Ascending aorta (tissue), 2 donors: ENCODE data around the gene TMEM255B. TPM values are rescaled to one million over a fixed set of nuclear protein-coding genes. Genes with fewer than 3 reads are reported as not detected.

ENCODE experiments used
- DNase-seq, 2 donors: peaks; one replicate each; pipeline ENCODE4 v3.0.0-alpha.2; 2019; ENCODE audit warnings: low spot score in 2 of 2
- H3K27ac ChIP-seq, 2 donors: fragments of 200-600 bp; sonication (generic); one replicate each; pipeline ENCODE4 v1.5.1; 2016 to 2017; ENCODE audit warnings: mild to moderate bottlenecking in 1 of 2
- H3K27me3 ChIP-seq: fragments of 200-600 bp; sonication (generic); one replicate; pipeline ENCODE4 v1.5.1; 2017
- H3K36me3 ChIP-seq, 2 donors: fragments of 200-600 bp; sonication (generic); one replicate each; pipeline ENCODE4 v1.5.1; 2016
- H3K4me1 ChIP-seq, 2 donors: fragments of 200-600 bp; sonication (generic); one replicate each; pipeline ENCODE4 v1.5.1; 2016 to 2017; ENCODE audit warnings: mild to moderate bottlenecking in 1 of 2
- H3K4me3 ChIP-seq, 2 donors: fragments of 200-600 bp; sonication (generic); one replicate each; pipeline ENCODE4 v1.5.1; 2016 to 2017; ENCODE audit warnings: mild to moderate bottlenecking in 1 of 2
- H3K9me3 ChIP-seq, 2 donors: fragments of 200-600 bp; sonication (generic); one replicate each; pipeline ENCODE4 v1.5.1; 2016
- intact Hi-C: fragments of 100-400 bp; cut with DNase I; formaldehyde crosslinking; loops from one replicate; pipeline ENCODE4 v1.15.1; 2023
- total RNA-seq: library from RNA; depleted of rRNA; stranded (reverse); fragments of >200 nt; gene quantifications from one replicate; pipeline ENCODE4 v1.1.0, GENCODE V29; 2016
- TF ChIP-seq, protein P1 (sequence below), 3 experiments: fragments of 200-600 bp in 2 of 3; fragments of 450-650 bp in 1 of 3; sonication (generic) in 2 of 3; IDR thresholded peaks; one replicate each; pipeline ENCODE4 v1.5.1; 2016 to 2019; ENCODE audit warnings: antibody characterized with exemption in 3 of 3, mild to moderate bottlenecking in 1 of 3, moderate library complexity in 1 of 3

The TMEM255B gene
- total RNA-seq, 1 donor from 2014 or later = 4.7 TPM

DNA sequence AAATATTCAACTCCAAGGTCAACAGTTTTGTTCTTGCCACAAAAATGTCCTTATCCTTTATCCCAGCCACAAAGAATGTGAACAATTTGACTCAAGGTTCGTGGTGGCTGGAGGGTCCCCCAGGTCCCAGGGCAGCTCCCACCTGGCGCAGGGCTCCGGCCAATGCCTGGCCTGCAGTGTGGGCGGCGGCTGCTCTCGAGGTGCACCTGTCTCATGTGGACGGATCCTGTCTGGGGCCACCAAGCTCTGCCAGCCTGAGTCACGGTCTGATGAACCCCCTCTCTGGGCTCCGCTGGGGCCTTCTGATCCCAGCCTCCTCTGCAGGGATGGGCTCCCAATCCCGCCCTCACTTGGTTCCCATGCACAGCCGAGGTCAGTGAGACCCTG lies 55.4 kb downstream of the TMEM255B start:
- Histone ChIP-seq H3K4me1 (peaks cover 14 to 28% of the 10 kb centered on the region in 2 donors), H3K27ac (peak overlapping the region; percentile 59 to 71), H3K36me3 (peaks cover 3 to 8% of the 10 kb centered on the region in 2 donors)

DNA sequence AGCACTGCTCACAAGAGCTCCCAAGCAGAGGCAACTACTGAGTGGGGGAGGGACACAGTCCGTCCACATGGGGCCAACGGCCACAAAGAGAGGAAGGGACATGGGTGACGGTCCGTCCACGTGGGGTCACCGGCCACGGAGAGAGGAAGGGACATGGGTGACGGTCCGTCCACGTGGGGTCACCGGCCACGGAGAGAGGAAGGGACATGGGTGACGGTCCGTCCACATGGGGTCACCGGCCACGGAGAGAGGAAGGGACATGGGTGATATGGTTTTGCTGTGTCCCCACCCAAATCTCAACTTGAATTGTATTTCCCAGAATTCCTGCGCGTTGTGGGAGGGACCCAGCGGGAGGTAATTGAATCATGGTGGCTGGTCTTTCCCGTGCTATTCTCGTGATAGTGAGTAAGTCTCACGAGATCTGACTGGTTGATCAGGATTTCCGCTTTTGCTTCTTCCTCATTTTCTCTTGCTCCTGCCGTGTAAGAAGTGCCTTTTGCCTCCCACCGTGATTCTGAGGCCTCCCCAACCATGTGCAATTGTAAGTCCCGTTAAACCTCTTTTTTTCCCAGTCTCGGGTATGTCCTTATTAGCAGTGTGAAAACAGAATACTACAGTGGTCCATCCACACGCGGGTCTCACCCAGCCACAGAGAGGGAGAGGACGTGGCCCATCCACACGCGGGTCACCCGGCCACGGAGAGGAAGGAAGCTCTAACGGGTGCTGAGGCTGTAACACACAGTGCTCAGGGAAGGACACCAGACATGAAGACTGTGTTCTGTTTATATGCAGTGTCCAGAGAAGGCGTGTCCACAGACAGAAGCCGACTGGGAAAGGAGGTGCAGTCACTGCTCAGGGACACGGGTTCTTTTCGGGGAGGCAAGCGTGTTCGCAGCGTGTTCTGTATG lies 56.4 kb downstream of the TMEM255B start:
- intact Hi-C loops = loop anchor here (2.0 to 5.0 kb wide), 2 partner anchors 89 to 412 kb away; no protein-coding TSS in a partner anchor
- Histone ChIP-seq H3K36me3 (peaks cover 7 to 18% of the 10 kb centered on the region in 2 donors), H3K27ac (no peak overlapping the region), H3K4me1 (peaks cover 14 to 28% of the 10 kb centered on the region in 2 donors), H3K4me3 (no peak overlapping the region), H3K27me3 (no peaks in the 10 kb centered on the region), H3K9me3 (no peaks in the 10 kb centered on the region)
- TF ChIP-seq, protein P1, sequence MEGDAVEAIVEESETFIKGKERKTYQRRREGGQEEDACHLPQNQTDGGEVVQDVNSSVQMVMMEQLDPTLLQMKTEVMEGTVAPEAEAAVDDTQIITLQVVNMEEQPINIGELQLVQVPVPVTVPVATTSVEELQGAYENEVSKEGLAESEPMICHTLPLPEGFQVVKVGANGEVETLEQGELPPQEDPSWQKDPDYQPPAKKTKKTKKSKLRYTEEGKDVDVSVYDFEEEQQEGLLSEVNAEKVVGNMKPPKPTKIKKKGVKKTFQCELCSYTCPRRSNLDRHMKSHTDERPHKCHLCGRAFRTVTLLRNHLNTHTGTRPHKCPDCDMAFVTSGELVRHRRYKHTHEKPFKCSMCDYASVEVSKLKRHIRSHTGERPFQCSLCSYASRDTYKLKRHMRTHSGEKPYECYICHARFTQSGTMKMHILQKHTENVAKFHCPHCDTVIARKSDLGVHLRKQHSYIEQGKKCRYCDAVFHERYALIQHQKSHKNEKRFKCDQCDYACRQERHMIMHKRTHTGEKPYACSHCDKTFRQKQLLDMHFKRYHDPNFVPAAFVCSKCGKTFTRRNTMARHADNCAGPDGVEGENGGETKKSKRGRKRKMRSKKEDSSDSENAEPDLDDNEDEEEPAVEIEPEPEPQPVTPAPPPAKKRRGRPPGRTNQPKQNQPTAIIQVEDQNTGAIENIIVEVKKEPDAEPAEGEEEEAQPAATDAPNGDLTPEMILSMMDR (IDR thresholded peaks at IDR 0.05) = no peak
- no peak for DNase-seq

More for the DNA sequence above, 55.4 kb downstream of the TMEM255B start:
- intact Hi-C loops = no loop called here
- H3K9me3 ChIP-seq = no peaks in the 10 kb centered on the region
- no peaks in the 10 kb centered on the region for H3K27me3 ChIP-seq
- no peak for DNase-seq
- H3K4me3 ChIP-seq = no peak overlapping the region
- TF ChIP-seq, protein P1 (IDR thresholded peaks at IDR 0.05) = no peak

DNA sequence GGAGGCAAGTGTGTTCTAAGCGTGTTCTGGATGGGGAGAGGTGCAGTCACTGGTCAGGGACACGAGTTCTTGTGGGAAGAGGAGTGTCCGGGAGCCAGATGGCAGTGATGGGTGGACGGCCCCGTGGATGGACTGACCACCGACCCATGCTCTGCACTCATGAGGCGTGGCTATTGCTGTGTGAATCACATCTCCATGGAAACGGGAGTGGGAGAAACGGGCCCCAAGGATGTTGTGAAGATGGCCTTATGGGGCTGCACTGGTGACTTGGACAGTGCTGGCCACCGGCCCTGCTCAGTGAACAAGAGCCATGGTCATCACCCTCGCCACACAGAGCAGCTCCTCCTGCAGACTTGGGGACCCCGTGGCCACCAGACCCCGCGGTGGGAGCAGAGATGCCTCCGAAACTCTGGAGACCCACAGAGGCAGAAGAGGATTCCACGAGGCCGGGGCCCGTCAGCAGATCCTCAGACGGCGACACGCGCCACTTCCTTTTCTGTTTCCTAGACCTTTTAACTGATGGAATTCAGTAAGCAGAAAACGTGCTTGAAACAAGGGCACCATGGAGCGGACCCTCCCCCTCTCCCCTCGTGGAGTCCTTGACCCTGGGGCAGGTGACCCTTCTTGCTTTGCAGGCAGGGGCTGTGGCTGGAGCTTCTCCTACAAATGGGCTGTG lies 57.4 kb downstream of the TMEM255B start:
- TF ChIP-seq, protein P1 (IDR thresholded peaks at IDR 0.05) = no peak
- Histone ChIP-seq H3K27ac (peak overlapping the region in 1 of 2 donors; percentile 72), H3K4me3 (peak overlapping the region in 1 of 2 donors; percentile 13)

DNA sequence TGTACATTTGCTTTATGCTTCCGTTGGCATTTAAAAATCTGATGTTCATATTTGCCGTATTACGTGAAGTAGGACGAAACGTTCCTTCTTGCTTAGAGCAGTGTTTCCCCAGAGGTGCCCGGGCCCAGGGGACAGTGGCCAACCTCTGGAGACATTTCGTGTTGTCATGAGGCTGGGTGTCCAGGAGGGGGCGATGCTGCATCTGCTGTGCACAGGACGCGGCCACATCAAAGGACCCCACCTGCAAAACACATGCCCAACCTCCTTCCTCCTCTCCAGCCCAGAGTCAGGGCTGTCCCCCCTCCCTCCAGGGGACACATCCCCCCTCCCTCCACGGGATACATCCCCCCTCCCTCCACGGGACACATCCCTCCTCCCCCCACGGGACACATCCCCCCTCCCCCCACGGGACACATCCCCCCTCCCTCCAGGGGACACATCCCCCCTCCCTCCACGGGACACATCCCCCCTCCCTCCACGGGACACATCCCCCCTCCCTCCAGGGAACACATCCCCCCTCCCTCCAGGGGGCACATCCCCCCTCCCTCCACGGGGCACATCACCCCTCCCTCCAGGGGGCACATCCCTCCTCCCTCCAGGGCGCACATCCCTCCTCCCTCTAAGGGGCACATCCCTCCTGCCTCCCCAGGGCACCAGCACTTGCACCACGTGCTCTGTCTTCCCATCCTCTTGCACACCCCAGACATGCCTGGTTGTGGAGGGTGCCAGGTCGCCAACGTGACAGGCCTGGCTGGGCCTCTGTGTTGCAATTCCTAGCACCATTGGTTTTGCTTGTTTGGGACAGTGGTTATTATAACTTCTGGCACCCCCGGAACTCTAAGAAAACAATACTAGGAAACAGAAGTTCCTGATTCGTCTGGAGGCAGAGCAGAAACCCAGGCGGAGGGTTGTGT lies 58.2 kb downstream of the TMEM255B start:
- H3K4me3 ChIP-seq = peak overlapping the region in 1 of 2 donors; percentile 13
- H3K27ac ChIP-seq = peak overlapping the region; percentile 72 to 77
- peaks cover 18 to 23% of the 10 kb centered on the region in 2 donors for H3K36me3 ChIP-seq
- no peaks in the 10 kb centered on the region for H3K27me3 ChIP-seq
- peak; percentile 76 to 95 for DNase-seq
- TF ChIP-seq, protein P1 (IDR thresholded peaks at IDR 0.05) = peak; percentile 81 to 91 (median 83)
- intact Hi-C loops = loop anchor here (1.0 to 5.0 kb wide), 5 partner anchors 20 to 410 kb away; no protein-coding TSS in a partner anchor
- no peaks in the 10 kb centered on the region for H3K9me3 ChIP-seq
- H3K4me1 ChIP-seq = peaks cover 21 to 39% of the 10 kb centered on the region in 2 donors

More for the DNA sequence above, 57.4 kb downstream of the TMEM255B start:
- Histone ChIP-seq H3K27me3 (no peaks in the 10 kb centered on the region), H3K9me3 (no peaks in the 10 kb centered on the region), H3K36me3 (peaks cover 9 to 21% of the 10 kb centered on the region in 2 donors), H3K4me1 (peaks cover 14 to 33% of the 10 kb centered on the region in 2 donors)
- intact Hi-C loops = loop anchor here (2.0 to 5.0 kb wide), 2 partner anchors 88 to 411 kb away; no protein-coding TSS in a partner anchor
- no peak for DNase-seq
